Activated CD4-positive, alpha-beta memory T cell treated with anti-CD3 and anti-CD28 coated beads for 36 hours (primary cell): Measurements from ENCODE around the gene HACD4. TPM values are rescaled to one million over a fixed set of nuclear protein-coding genes. Genes with fewer than 3 reads are reported as not detected.
"Not testable (repeated sequence)": the region's sequence is repeated elsewhere in the genome, so short reads cannot be mapped to it uniquely, and the experiment has no call there.

ENCODE experiments used
- CTCF ChIA-PET: fragments of 350-600 bp; sonication (Branson Sonifier 250); formaldehyde crosslinking; loops from one replicate; lab custom pipeline; 2021; ENCODE audit warnings: antibody characterized with exemption, inconsistent platforms; lab: Charles Lee
- POLR2A ChIA-PET: fragments of 350-600 bp; sonication (Branson Sonifier 250); formaldehyde crosslinking; loops from one replicate; lab custom pipeline; 2021; ENCODE audit warnings: antibody characterized with exemption; lab: Charles Lee
- DNase-seq: peaks from one replicate; pipeline ENCODE4 v3.0.0-alpha.2; 2020
- H3K27ac Mint-ChIP-seq: one replicate; pipeline ENCODE4 v1.8.0; 2021; ENCODE audit warnings: mixed read lengths
- H3K27me3 Mint-ChIP-seq: one replicate; pipeline ENCODE4 v1.8.0; 2021; ENCODE audit warnings: mixed read lengths
- H3K36me3 Mint-ChIP-seq: one replicate; pipeline ENCODE4 v1.8.0; 2021; ENCODE audit warnings: mixed read lengths
- H3K4me1 Mint-ChIP-seq: one replicate; pipeline ENCODE4 v1.8.0; 2021; ENCODE audit warnings: low read depth, mixed read lengths
- H3K4me3 Mint-ChIP-seq: one replicate; pipeline ENCODE4 v1.8.0; 2021; ENCODE audit warnings: mild to moderate bottlenecking, mixed read lengths
- H3K9me3 Mint-ChIP-seq: one replicate; pipeline ENCODE4 v1.8.0; 2021; ENCODE audit warnings: mixed read lengths
- intact Hi-C: fragments of 100-400 bp; cut with micrococcal nuclease; formaldehyde crosslinking; loops from one replicate; pipeline ENCODE4 v1.15.1; 2023
- total RNA-seq, 2 experiments: library from RNA; stranded (reverse); gene quantifications; one replicate each; pipeline ENCODE4 v1.2.3, GENCODE V29; 2021

The HACD4 gene
- total RNA-seq, 2 experiments from 2014 or later: 1.9 to 2.4 TPM

DNA sequence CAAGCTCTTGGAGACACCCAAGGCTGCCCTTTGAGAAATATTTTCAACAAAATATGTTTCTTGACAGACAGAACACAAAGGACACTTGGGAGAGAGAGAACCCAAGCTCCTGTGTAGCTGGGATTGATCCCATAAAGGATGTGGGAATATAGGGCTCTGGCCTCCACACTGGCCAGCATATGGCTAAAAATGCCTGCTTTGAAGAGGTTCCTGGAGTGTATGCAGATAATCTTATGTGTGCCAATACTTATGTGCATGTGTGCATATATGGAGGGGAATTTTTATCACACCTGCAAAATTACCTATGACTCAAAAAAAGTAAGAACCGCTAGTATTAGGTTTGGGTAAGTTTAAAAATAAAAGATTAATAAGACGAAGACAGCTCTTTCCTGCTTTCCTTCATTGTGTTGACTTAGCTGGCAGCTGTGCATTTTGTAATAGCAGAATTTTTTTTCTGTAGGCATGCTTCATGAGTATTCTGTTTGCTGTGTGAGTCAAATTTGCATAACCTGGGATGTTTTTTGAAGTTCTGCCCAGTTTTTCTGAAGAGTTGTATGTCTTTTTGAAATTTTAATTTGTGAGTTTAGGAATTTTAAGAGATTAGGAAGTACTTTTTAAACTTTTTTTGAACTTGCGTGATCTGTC, 42.6 kb downstream of the HACD4 start:
- no peak for DNase-seq
- ChIA-PET CTCF (no interaction called here), POLR2A (no interaction called here)
- Mint-ChIP-seq H3K27me3 (no peaks in the 10 kb centered on the region), H3K4me3 (no peak overlapping the region), H3K36me3 (peaks cover 44% of the 10 kb centered on the region), H3K4me1 (no peaks in the 10 kb centered on the region), H3K9me3 (no peaks in the 10 kb centered on the region), H3K27ac (no peak overlapping the region)
- intact Hi-C loops: no loop called here

DNA sequence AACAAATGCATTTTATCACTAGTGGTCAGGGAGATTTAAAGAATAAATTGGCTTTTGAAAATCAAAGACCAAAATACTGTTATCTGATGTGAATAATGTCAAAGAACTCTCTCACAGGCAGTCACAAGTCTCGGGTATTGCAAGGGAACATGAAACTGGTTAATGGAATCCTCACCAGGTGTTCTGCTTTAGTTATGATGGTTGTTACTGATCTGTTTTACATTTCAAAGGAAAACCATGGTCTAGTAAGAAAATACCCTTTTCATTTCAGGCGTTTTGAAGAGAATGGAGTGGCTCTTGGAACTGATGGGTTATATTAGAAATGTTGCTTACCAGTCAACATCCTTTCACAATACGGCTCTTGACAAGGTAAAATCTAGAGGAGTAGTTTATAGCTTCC, 43.4 kb downstream of the HACD4 start:
- Mint-ChIP-seq H3K9me3 (no peaks in the 10 kb centered on the region), H3K36me3 (peaks cover 42% of the 10 kb centered on the region), H3K27me3 (no peaks in the 10 kb centered on the region), H3K4me3 (no peak overlapping the region), H3K4me1 (no peaks in the 10 kb centered on the region), H3K27ac (no peak overlapping the region)
- POLR2A ChIA-PET: no interaction called here
- intact Hi-C loops: no loop called here
- no peak for DNase-seq
- CTCF ChIA-PET: no interaction called here

DNA sequence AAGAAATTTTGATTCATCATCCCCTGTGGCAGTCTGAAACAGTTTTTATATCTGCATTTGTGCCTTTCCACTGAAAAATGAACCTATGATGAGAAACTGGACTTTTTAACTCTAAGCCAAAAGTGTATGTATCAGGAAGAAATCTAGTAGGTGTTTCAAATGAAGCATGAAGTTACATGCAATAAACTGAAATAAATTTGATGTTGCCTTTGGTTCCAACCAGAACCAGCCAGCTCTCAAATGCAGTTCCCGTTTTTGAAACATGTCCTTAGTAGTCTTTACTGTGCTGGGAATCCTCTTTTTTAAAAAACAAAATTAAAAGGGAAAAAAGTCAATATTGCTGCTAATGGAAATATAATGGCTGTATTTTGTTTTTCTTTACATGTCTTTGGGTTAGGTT, 43.9 kb downstream of the HACD4 start:
- H3K27ac Mint-ChIP-seq: no peak overlapping the region
- no peaks in the 10 kb centered on the region for H3K9me3 Mint-ChIP-seq
- H3K27me3 Mint-ChIP-seq: no peaks in the 10 kb centered on the region
- intact Hi-C loops: no loop called here
- CTCF ChIA-PET: no interaction called here
- POLR2A ChIA-PET: no interaction called here
- no peak overlapping the region for H3K4me3 Mint-ChIP-seq
- H3K36me3 Mint-ChIP-seq: peaks cover 46% of the 10 kb centered on the region
- DNase-seq: no peak
- no peaks in the 10 kb centered on the region for H3K4me1 Mint-ChIP-seq

DNA sequence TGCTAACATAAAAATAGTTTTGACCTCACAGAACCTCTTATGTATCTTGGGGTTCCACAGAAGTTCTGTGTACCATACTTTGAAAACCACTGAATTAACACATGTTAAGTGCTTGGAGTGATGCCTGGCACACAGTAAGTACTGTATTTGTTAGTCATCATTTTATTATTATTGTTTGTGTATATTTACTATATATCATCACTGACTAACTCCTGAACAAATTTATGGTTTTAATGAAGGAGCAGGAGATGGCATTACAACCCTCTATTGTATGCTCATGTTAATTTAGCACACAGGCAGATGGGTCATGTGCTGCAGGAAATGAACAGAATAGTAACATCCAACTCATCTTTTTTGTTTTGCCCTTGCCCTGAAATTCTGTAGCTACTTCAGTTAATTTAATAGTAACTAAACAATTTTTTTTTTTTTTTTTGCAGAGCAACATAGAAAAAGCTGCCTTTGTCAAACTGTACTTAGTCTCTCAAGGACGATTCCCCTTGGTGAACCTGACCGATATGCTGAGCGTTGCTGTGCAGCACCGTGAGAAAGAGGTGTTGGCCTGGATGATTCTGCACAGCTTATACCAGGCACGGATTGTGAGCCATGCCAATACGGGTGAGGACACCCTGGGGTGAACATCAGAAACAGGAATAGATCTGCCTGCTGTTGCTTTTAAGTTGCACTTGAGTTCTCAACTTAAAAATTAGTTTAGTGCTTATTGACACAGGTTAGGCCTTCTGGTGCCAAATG, 45.4 kb downstream of the HACD4 start:
- Mint-ChIP-seq H3K4me1 (no peaks in the 10 kb centered on the region), H3K36me3 (peaks cover 42% of the 10 kb centered on the region), H3K4me3 (no peak overlapping the region), H3K9me3 (no peaks in the 10 kb centered on the region), H3K27ac (no peak overlapping the region), H3K27me3 (no peaks in the 10 kb centered on the region)
- POLR2A ChIA-PET: no interaction called here
- intact Hi-C loops: no loop called here
- no peak for DNase-seq
- CTCF ChIA-PET: no interaction called here

DNA sequence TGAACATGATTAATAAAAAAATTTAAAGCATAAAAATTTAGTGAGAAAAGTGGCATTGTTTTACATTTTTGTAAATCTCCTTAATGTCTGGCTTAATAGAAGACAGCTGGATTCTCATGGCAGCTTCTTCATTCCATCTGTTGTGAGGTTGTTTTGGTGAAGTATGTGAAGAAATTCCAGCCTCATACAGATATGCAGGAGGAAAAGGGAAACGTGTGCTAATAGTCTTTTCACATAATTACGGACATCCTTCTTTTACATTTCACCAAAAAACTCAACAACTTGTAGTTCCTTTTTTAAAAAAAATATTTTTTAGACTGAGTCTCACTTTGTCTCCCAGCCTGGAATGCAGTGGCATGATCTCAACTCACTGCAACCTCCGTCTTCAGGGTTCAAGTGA, 46.9 kb downstream of the HACD4 start:
- ChIA-PET CTCF (interaction anchor here (0.7 kb wide), 1 partner anchor 408 kb away, joined by 3 read pairs; no protein-coding TSS in a partner anchor), POLR2A (no interaction called here)
- no peak overlapping the region for H3K27ac Mint-ChIP-seq
- DNase-seq: no peak
- H3K4me3 Mint-ChIP-seq: no peak overlapping the region
- H3K36me3 Mint-ChIP-seq: peaks cover 33% of the 10 kb centered on the region
- intact Hi-C loops: no loop called here
- H3K4me1 Mint-ChIP-seq: no peaks in the 10 kb centered on the region
- H3K27me3 Mint-ChIP-seq: no peaks in the 10 kb centered on the region
- no peaks in the 10 kb centered on the region for H3K9me3 Mint-ChIP-seq

DNA sequence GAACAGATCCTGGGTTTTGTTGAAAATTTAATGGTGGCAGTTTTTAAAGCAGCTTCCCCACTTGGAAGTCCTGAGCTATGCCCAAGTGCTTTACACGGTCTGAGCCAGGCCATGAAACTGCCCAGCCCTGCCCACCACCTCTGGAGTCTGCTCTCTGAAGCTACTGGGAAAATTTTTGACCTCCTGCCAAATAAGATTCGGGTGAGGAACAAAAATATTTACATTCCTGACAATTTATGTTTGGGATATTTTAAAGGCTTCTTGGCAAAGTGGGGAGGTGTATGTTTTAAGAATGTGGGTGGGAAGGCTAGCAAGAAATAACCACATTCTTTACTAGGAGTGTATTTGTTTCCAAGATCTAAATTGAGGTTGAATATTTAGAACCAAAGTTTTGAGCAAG, 50.0 kb downstream of the HACD4 start:
- CTCF ChIA-PET: interaction anchor here (1.0 to 1.2 kb wide), 2 partner anchors 31 to 35 kb away, joined by 3 read pairs; no protein-coding TSS in a partner anchor
- H3K27ac Mint-ChIP-seq: no peak overlapping the region

DNA sequence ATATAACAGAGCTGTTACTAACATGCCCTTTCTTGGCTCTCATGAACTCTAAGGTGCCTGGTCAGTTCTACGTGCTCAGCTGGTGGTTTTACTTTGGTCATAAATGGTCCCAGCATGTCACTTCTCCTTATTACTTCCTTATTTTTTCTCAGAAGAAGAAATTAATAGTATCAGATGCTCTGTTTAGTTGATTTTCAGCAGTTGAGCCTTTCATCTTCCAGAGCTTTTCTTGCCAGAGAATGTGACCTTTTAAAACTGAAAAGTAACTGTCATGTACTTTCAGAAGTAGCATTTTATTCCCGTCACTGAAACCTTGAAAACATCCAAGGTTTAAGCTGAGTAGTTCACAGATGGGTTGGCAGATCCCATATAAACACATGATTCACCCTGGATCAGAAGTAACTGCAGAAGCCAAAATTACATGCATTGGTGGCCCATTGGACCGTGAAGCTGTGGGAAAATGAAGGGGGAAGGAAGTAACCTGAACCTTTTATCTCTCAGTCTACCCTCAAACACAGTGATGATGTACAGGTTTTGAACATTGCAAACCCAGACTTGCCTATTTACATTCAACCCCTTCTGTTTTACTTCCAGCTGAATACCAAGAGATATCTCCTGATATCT, 50.5 kb downstream of the HACD4 start:
- no peaks in the 10 kb centered on the region for H3K4me1 Mint-ChIP-seq
- H3K4me3 Mint-ChIP-seq: no peak overlapping the region
- POLR2A ChIA-PET: no interaction called here
- H3K27me3 Mint-ChIP-seq: no peaks in the 10 kb centered on the region
- H3K9me3 Mint-ChIP-seq: no peaks in the 10 kb centered on the region
- intact Hi-C loops: no loop called here
- CTCF ChIA-PET: interaction anchor here (1.0 to 1.2 kb wide), 2 partner anchors 31 to 34 kb away, joined by 3 read pairs; no protein-coding TSS in a partner anchor
- H3K36me3 Mint-ChIP-seq: peaks cover 31% of the 10 kb centered on the region
- no peak overlapping the region for H3K27ac Mint-ChIP-seq
- no peak for DNase-seq

More for the DNA sequence above, 50.0 kb downstream of the HACD4 start:
- POLR2A ChIA-PET: no interaction called here
- Mint-ChIP-seq H3K4me1 (no peaks in the 10 kb centered on the region), H3K36me3 (peaks cover 30% of the 10 kb centered on the region), H3K27me3 (no peaks in the 10 kb centered on the region), H3K9me3 (no peaks in the 10 kb centered on the region), H3K4me3 (no peak overlapping the region)
- intact Hi-C loops: no loop called here
- no peak for DNase-seq

DNA sequence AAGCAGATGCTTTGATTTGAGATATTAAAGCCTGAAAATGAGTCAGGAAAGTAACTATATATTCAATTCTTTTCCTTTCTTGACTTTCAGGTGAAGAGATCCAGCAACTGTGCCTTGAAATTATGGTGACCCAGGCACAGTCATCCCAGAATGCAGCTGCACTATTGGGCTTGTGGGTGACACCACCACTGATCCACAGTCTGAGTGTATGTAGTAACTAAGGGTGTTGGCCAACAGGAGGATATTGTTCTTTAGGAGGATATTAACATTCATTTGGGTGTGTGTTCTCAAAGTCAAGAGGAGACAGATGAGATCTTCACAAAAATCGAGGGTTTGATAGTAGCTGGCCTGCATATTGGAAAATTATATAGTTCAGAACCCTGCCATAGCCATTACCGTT, 53.2 kb downstream of the HACD4 start:
- no peaks in the 10 kb centered on the region for H3K4me1 Mint-ChIP-seq
- H3K27ac Mint-ChIP-seq: no peak overlapping the region
- ChIA-PET CTCF (no interaction called here), POLR2A (no interaction called here)
- no peak for DNase-seq
- no peaks in the 10 kb centered on the region for H3K9me3 Mint-ChIP-seq
- no peaks in the 10 kb centered on the region for H3K27me3 Mint-ChIP-seq
- intact Hi-C loops: no loop called here
- peaks cover 31% of the 10 kb centered on the region for H3K36me3 Mint-ChIP-seq
- no peak overlapping the region for H3K4me3 Mint-ChIP-seq

DNA sequence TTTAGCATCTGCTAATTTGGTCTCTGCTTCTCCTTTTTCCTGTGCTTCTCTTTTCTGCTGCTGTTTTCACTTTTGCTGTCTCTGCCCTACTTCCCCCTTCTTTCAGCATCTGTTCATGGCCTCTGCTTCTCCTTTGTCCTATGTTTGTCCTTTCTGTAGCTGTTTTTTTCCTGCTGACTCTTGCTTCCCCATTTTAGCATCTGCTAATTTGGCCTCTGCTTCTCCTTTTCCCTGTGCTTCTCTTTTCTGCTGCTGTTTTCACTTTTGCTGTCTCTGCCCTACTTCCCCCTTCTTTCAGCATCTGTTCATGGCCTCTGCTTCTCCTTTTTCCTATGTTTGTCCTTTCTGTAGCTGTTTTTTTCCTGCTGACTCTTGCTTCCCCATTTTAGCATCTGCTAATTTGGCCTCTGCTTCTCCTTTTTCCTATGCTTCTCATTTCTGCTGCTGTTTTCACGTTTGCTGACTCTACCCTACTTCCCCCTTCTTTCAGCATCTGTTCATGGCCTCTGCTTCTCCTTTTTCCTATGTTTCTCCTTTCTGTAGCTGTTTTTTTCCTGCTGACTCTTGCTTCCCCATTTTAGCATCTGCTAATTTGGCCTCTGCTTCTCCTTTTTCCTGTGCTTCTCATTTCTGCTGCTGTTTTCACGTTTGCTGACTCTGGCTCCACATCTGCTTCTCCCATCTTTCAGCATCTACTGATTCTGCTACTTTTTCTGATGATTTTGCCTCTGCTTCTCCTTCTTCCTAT, 57.1 kb downstream of the HACD4 start:
- DNase-seq, H3K9me3 Mint-ChIP-seq: not testable (repeated sequence)
- peaks cover 22% of the 10 kb centered on the region for H3K36me3 Mint-ChIP-seq

DNA sequence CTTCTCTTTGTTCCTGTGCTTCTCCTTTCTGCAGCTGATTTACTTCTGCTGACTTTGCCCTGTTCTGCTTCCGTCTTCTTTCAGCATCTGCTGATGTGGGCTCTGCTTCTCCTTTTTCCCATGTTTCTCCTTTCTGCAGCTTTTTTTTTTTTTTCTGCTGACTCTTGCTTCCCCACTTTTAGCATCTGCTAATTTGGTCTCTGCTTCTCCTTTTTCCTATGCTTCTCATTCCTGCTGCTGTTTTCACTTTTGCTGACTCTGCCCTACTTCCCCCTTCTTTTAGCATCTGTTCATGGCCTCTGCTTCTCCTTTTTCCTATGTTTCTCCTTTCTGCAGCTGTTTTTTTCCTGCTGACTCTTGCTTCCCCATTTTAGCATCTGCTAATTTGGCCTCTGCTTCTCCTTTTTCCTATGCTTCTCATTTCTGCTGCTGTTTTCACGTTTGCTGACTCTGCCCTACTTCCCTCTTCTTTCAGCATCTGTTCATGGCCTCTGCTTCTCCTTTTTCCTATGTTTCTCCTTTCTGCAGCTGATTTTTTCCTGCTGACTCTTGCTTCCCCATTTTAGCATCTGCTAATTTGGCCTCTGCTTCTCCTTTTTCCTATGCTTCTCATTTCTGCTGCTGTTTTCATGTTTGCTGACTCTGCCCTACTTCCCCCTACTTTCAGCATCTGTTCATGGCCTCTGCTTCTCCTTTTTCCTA, 58.0 kb downstream of the HACD4 start:
- H3K4me1 Mint-ChIP-seq, H3K4me3 Mint-ChIP-seq, H3K27ac Mint-ChIP-seq, H3K27me3 Mint-ChIP-seq, CTCF ChIA-PET, DNase-seq, intact Hi-C loops, H3K9me3 Mint-ChIP-seq: not testable (repeated sequence)
- POLR2A ChIA-PET: interaction anchor here (0.6 kb wide), 1 partner anchor 1677 kb away, joined by 3 read pairs; no protein-coding TSS in a partner anchor
- peaks cover 18% of the 10 kb centered on the region for H3K36me3 Mint-ChIP-seq

More for the DNA sequence above, 57.1 kb downstream of the HACD4 start:
- POLR2A ChIA-PET, H3K27ac Mint-ChIP-seq, intact Hi-C loops, H3K27me3 Mint-ChIP-seq, CTCF ChIA-PET, H3K4me1 Mint-ChIP-seq, H3K4me3 Mint-ChIP-seq: not testable (repeated sequence)

DNA sequence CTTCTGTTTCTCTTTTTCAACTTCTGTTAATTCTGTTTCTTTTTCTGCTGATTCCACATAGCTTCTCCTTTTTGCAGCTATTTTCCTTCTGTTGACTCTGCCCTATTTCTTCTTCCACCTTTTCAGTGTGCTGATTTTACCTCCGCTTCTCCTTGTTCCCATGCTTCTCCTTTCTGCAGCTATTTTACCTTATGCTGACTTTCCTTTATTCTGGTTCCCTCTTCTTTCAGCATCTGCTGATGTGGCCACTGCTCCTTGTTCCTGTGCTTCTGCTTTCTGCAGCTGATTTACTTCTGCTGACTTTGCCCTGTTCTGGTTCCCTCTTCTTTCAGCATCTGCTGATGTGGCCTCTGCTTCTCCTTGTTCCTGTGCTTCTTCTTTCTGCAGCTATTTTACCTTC, 58.8 kb downstream of the HACD4 start:
- H3K4me3 Mint-ChIP-seq: no peak overlapping the region
- H3K9me3 Mint-ChIP-seq: no peaks in the 10 kb centered on the region
- CTCF ChIA-PET: no interaction called here
- POLR2A ChIA-PET: interaction anchor here (0.6 kb wide), 1 partner anchor 1676 kb away, joined by 3 read pairs; no protein-coding TSS in a partner anchor
- H3K4me1 Mint-ChIP-seq: no peaks in the 10 kb centered on the region
- H3K27me3 Mint-ChIP-seq: no peaks in the 10 kb centered on the region
- intact Hi-C loops: no loop called here
- no peak for DNase-seq
- H3K27ac Mint-ChIP-seq: no peak overlapping the region
- peaks cover 16% of the 10 kb centered on the region for H3K36me3 Mint-ChIP-seq
